ENCODE data around the gene DYNC2H1. TPM values are rescaled to one million over a fixed set of nuclear protein-coding genes. Genes with fewer than 3 reads are reported as not detected.

The DYNC2H1 gene
- total RNA-seq, 1 donor from 2014 or later: 61.1 TPM

- Histone ChIP-seq H3K4me2 (no peak overlapping the region), H3F3A (ENCODE audit: low read depth) (no peaks in the 10 kb centered on the region), H3K36me3 (peaks cover 15% of the 10 kb centered on the region), H3K27ac (no peak overlapping the region), H3K79me2 (ENCODE audit: low read depth) (no peaks in the 10 kb centered on the region), H4K20me1 (ENCODE audit: low read depth) (no peaks in the 10 kb centered on the region), H3K9me3 (ENCODE audit: low read depth) (no peaks in the 10 kb centered on the region), H3K4me3 (no peak overlapping the region), H3K9ac (no peak overlapping the region), H3K27me3 (no peaks in the 10 kb centered on the region), H3K4me1 (no peaks in the 10 kb centered on the region), H2AFZ (replicated peaks) (no peak overlapping the region)
- Mint-ChIP-seq H3K27ac (no peak overlapping the region), H3K27me3 (ENCODE audit: insufficient read depth, low read depth) (no peaks in the 10 kb centered on the region), H3K9me3 (no peaks in the 10 kb centered on the region), H3K4me1 (no peaks in the 10 kb centered on the region), H3K36me3 (peaks cover 8% of the 10 kb centered on the region), H3K4me3 (no peak overlapping the region)
- TF ChIP-seq, protein P1, sequence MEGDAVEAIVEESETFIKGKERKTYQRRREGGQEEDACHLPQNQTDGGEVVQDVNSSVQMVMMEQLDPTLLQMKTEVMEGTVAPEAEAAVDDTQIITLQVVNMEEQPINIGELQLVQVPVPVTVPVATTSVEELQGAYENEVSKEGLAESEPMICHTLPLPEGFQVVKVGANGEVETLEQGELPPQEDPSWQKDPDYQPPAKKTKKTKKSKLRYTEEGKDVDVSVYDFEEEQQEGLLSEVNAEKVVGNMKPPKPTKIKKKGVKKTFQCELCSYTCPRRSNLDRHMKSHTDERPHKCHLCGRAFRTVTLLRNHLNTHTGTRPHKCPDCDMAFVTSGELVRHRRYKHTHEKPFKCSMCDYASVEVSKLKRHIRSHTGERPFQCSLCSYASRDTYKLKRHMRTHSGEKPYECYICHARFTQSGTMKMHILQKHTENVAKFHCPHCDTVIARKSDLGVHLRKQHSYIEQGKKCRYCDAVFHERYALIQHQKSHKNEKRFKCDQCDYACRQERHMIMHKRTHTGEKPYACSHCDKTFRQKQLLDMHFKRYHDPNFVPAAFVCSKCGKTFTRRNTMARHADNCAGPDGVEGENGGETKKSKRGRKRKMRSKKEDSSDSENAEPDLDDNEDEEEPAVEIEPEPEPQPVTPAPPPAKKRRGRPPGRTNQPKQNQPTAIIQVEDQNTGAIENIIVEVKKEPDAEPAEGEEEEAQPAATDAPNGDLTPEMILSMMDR (IDR thresholded peaks at IDR 0.05): no peak
- TF ChIP-seq EZH2phosphoT487 (IDR thresholded peaks at IDR 0.05) (no peak), EZH2 (IDR thresholded peaks at IDR 0.05) (no peak)
- DNase-seq (ENCODE audit: low spot score): no peak
Measured at GRCh38 chr11:103147627-103148026, 38.4 kb downstream of the DYNC2H1 start.

DNA sequence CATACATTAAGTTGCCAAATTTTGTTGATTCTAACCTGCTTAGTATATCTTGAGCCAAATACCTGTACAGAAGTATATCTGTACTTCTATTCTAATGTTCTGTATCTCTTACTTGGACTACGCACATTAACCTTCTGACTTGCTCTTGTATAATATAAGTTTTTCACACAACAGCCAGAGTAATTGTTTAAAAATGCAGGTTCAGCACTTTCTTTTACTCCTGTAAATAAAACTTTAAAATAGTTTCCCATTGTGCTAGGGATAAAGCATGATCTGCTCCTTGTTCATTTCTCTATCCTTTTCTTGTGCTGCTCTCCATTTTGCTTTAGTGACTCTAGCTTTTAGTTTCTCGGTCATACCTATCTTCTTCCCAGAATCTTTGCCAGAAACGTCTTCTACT is 48.3 kb downstream of the DYNC2H1 start:
- Mint-ChIP-seq H3K36me3 (peaks cover 16% of the 10 kb centered on the region), H3K4me3 (no peak overlapping the region), H3K27me3 (ENCODE audit: insufficient read depth, low read depth) (no peaks in the 10 kb centered on the region), H3K27ac (no peak overlapping the region), H3K4me1 (no peaks in the 10 kb centered on the region), H3K9me3 (no peaks in the 10 kb centered on the region)
- H2AFZ ChIP-seq (replicated peaks): no peak overlapping the region
- DNase-seq (ENCODE audit: low spot score): no peak
- no peaks in the 10 kb centered on the region for H3F3A ChIP-seq (ENCODE audit: low read depth)
- peaks cover 20% of the 10 kb centered on the region for H3K36me3 ChIP-seq
- H3K4me1 ChIP-seq: no peaks in the 10 kb centered on the region
- H4K20me1 ChIP-seq (ENCODE audit: low read depth): no peaks in the 10 kb centered on the region
- H3K79me2 ChIP-seq (ENCODE audit: low read depth): no peaks in the 10 kb centered on the region
- H3K27ac ChIP-seq: no peak overlapping the region
- no peaks in the 10 kb centered on the region for H3K27me3 ChIP-seq
- H3K9me3 ChIP-seq (ENCODE audit: low read depth): no peaks in the 10 kb centered on the region
- no peak for TF ChIP-seq EZH2 (IDR thresholded peaks at IDR 0.05)
- no peak for TF ChIP-seq EZH2phosphoT487 (IDR thresholded peaks at IDR 0.05)
- TF ChIP-seq, protein P1 (IDR thresholded peaks at IDR 0.05): no peak
- H3K4me2 ChIP-seq: no peak overlapping the region
- H3K9ac ChIP-seq: no peak overlapping the region
- H3K4me3 ChIP-seq: no peak overlapping the region

GRCh38 chr11:103164093-103164796 is 55.0 kb downstream of the DYNC2H1 start:
- H3K27ac ChIP-seq: no peak overlapping the region
- no peaks in the 10 kb centered on the region for H4K20me1 ChIP-seq (ENCODE audit: low read depth)
- H3K9me3 ChIP-seq (ENCODE audit: low read depth): no peaks in the 10 kb centered on the region
- TF ChIP-seq EZH2 (IDR thresholded peaks at IDR 0.05) (no peak), EZH2phosphoT487 (IDR thresholded peaks at IDR 0.05) (no peak)
- TF ChIP-seq, protein P1 (IDR thresholded peaks at IDR 0.05): no peak
- no peak overlapping the region for H3K4me3 ChIP-seq
- Mint-ChIP-seq H3K9me3 (no peaks in the 10 kb centered on the region), H3K27ac (no peak overlapping the region), H3K27me3 (ENCODE audit: insufficient read depth, low read depth) (no peaks in the 10 kb centered on the region), H3K4me3 (no peak overlapping the region), H3K4me1 (no peaks in the 10 kb centered on the region), H3K36me3 (peaks cover 14% of the 10 kb centered on the region)
- H3K36me3 ChIP-seq: peaks cover 9% of the 10 kb centered on the region
- H3K9ac ChIP-seq: no peak overlapping the region
- H2AFZ ChIP-seq (replicated peaks): no peak overlapping the region
- no peaks in the 10 kb centered on the region for H3F3A ChIP-seq (ENCODE audit: low read depth)
- no peak for DNase-seq (ENCODE audit: low spot score)
- no peaks in the 10 kb centered on the region for H3K4me1 ChIP-seq
- no peaks in the 10 kb centered on the region for H3K27me3 ChIP-seq
- no peaks in the 10 kb centered on the region for H3K79me2 ChIP-seq (ENCODE audit: low read depth)
- no peak overlapping the region for H3K4me2 ChIP-seq
